HG03097 (cell line): ENCODE results near the gene KRT38.

ENCODE experiments used
- ATAC-seq: cut with Tn5 transposase; IDR thresholded peaks from one replicate; pipeline ENCODE4 v1.9.1; 2021; ENCODE audit not compliant: unreplicated experiment, low FRiP score

The KRT38 gene

DNA sequence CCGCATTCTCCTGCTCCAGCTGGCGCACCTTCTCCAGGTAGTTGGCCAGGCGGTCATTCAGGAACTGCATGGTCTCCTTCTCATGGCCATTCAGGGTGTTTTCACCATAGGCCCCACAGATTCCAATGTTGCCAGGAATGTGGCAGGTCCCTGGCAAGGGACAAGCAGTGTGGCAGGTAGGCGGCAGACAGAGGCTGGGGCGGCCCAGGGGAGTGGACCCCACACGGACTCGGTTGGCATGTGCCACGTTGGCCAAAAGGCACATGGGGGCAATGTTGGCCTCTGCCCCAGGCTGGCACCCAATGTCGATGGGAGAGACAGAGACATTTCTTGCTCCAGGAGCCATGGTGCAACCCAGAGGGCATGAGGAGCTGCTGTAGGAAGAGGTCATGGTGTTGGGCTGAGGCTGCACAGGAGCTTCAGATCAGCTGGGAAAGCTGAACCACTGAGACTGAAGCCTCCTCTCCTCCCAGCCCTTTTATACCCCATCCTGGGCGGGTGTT, at the start of gene KRT38:
Gene KRT38, minus strand, starts transcription at position 453 of the 503 bp plus-strand sequence. Its CDS starts 62 bp downstream, at position 391.
- no peak for ATAC-seq

DNA sequence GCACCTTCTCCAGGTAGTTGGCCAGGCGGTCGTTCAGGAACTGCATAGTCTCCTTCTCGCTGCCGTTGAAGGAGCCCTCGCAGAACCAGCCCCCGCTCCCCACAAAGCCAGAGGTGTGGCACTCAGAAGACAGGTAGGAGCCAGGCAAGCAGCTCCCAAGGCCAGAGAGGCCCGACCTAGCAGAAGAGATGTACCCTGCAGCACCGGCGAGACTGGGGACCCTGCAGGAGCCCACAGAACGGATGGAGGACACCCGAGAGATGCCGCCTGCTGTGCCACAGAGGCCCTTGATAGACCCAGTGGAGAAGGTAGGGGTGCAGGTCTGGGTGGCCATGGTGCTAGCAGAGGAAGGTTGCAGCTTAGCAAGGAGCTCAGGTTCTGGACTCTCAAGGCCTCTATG, 48.7 kb upstream of the KRT38 start, which contains the start of gene KRT36:
Gene KRT36, minus strand, starts transcription at position 380 of the 400 bp plus-strand sequence. Its CDS starts 46 bp downstream, at position 334.
- no peak for ATAC-seq

DNA sequence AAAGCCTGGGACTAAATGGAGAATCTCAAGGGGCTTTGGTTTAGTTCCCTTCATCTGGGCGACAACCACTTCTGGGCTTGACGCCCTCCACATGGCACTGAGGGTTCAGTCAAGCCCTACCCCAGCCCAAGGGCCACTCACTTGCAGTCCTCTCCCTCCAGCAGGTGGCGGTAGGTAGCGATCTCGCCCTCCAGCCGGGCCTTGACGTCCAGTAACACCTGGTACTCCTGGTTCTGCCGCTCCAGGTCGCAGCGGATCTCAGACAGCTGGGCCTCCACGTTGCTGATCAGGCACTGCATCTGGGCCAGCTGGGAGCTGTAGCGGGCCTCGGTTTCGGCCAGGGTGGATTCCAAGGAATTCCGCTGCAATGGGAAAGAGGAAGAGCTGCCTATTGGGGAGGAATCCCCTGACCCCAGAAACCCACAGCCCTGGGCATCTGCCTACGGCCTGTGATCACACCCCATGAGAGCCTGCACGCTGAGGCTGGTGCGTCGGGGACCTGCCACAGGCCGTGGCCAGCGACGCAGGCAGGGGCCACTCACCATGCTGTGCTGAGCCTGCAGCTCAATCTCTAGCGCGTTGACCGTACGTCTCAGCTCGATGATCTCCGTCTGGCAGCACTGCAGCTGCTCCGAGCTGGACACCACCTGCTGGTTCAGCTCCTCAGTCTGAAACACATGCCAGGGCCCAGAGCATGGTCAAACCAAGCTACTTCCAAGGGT, 46.2 kb upstream of the KRT38 start:
- no peak for ATAC-seq

DNA sequence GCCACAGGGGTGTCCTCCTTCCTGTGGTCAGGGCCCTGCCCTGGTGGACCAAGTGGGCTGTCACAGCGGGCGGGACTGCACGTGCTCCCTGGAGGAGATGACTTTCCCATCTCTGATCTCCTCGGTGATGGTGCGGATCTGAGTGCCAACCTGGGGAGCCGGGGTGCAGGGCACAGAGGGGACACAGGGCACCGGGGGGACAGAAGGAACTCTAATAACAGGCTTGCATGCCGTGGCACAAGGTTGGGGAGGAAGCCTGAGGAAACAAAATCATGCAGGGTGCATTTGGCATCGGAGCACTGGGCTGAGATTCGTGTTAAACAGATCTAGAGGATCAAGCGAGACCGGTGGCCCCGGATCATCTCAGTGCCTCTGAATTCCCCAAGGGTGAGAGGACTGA, 45.5 kb upstream of the KRT38 start:
- ATAC-seq = no peak

DNA sequence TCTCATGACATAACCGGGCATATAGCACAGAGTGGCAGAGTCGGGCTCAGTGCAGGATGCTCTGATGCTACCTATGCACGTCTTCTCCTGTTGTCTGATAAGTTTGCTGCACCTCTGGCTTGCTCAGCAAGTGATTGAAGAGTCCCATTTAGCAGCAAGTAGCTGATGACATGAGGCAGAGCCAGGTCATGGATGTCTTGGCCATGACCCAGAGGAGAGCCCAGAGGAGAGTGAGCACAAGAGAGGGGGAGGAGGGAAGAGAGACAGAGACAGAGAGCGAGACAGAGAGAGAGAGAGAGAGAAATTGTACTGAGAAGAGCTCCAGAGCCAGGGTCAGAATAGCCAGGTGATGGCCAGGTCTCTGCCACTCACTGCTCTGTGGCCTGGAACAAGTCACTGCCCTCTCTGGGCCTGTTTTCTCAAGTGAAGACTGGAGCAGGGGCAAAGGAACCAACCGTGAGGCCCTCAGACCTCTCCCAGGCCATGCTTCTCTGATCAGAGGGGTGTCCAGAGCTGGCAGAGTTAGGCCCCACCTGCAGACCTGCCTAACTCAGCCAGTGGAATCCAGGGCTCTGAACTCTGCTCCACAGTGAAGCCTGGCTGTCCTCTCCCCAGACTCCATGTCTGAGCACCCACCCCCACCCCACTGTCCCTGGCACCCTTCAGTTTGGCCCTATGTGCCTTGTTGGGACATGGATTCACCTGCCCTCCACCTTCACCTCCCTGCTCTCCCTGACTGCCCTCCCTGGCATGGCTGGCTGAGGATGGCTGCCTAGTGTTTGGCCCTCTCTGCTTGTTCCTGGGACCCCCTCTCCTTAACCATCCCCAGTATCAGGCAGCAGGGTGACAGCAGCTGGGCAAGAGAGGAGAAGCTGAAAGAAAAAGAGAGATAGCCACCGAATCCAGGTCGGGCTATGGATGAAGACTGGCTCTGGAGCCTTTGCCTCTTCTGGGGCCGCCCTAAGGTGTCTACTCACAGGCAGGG, 44.4 kb upstream of the KRT38 start:
- no peak for ATAC-seq

DNA sequence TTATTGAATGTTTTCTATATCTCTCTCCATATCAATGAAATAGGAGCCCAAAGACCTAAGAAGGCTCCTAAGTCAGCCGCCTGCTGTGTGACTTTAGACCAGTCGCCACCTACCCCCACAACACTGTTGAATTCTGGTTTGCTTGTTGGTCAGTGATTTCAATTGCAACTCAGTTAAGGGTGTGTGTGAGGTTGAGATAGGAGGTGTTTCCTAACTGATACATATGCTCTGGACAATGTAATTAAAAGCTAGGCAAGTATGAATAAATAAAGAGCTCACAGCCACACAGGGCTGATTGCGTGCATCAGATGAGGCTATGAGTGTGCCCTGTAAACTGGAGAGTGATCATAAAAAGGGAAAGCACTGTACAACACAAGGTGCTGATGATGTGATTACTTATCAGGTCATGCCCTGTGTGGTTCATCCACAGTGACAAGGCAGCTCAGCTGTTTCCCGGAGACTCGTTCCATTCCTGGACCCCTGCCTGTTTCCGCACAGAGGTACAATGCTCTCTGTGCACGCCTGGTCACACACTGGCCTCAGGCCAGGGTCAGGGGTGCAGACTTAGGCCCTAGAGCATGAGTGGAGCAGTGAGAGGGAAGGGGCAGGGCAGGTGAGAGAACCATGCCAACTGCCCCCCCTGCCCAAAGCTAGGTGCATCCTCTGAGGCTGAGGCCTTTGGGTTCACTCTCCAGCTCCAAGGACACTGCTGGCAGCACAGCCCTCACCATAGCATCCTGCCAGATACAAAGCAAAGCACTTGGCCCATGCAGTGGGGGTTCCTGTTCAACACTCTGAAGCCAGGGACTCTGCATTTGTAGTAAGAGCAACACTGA, 43.4 kb upstream of the KRT38 start:
- no peak for ATAC-seq

DNA sequence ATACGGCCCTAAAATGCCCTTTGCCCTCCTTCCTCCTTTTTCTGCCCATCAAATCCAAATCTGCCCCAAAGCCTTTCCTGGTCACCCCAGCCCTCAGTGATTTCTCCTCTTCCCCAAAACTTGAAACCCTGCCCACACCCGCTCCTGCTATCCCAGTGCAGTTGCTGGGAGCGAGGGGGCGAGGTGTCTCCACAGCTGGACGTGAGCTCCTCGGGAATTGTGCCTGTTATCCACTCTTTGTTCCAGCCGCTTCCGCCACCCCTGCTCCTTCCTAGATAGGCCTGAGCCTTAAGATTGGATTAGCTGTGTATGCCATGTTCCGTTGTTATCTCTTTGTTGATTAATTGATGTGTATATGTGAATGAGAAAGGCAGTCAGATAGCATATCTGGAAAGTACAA, 42.7 kb upstream of the KRT38 start:
- no peak for ATAC-seq

DNA sequence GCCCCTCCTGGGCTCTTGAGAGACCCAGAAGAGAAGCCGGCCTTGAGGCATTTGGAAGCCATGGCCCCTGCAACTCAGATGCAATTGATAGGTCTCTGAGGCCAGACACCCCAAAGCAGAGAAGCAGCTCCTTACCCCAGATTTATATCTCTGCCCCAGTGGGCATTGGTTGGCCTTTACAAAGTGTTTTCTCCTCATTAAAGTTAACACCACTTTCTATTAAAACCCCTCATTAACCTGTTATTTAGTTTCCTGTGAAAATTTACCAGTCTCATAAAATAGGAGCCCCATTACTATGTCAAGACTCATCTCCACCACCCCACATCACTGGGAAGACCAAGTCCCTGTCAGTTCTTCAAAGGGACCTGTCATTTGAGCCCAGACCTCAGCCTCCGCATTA, 40.3 kb upstream of the KRT38 start, which contains the start of gene KRT35:
Gene KRT35, minus strand, starts transcription at position 116 of the 400 bp plus-strand sequence. Its CDS starts 54 bp downstream, at position 62.
- ATAC-seq = no peak

DNA sequence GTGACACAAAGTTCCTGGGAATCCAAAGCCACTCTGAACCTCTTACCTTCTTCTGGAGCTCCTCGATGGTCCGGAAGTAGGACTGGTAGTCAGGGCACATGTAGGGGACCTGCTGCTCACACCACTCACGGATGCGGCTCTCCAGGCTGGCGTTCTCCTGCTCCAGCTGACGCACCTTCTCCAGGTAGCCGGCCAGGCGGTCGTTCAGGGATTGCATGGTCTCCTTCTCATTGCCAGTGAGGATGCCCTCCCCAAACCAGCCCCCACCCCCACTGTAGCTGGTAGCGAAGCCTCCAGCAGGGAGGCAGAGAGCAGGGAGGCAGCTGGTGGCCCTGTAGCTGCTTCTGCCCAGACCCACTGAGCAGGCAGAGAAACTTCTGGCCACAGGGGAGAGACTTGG, 39.8 kb upstream of the KRT38 start:
- no peak for ATAC-seq

DNA sequence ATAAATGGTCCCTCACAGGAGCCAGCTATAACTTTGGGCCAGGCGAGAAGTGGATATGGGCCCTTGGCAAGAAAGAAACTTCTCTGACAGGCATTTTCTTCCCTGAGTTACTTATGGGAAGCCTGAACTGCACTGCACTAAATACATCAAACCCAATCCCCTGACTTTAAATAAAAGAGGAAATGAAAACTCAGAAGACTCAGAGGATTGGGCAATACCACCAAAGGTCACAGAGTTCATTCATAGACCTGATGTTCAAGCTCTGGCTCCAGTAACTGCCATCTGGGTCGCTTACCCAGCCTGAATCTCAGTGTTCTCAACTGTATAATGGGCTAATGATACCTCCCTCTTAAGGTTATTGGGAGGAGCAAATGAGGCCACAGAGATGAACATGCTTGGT, 39.4 kb upstream of the KRT38 start:
- ATAC-seq = no peak

DNA sequence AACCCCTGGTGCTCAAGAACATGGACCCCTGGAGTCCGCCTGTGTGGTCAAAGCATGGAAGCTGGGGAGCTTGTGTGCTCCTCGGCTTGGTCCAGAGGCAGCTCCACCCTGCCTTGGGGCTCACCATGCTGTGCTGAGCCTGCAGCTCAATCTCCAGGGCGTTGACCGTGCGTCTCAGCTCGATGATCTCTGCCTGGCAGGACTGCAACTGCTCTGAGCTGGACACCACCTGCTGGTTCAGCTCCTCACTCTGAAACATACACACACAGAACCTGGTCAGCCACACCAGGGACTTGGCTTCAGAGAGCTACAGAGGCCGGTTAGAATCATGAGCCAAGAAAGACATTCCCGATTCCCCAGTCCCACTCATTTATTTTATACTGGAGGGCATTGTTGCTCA, 37.5 kb upstream of the KRT38 start:
- no peak for ATAC-seq

DNA sequence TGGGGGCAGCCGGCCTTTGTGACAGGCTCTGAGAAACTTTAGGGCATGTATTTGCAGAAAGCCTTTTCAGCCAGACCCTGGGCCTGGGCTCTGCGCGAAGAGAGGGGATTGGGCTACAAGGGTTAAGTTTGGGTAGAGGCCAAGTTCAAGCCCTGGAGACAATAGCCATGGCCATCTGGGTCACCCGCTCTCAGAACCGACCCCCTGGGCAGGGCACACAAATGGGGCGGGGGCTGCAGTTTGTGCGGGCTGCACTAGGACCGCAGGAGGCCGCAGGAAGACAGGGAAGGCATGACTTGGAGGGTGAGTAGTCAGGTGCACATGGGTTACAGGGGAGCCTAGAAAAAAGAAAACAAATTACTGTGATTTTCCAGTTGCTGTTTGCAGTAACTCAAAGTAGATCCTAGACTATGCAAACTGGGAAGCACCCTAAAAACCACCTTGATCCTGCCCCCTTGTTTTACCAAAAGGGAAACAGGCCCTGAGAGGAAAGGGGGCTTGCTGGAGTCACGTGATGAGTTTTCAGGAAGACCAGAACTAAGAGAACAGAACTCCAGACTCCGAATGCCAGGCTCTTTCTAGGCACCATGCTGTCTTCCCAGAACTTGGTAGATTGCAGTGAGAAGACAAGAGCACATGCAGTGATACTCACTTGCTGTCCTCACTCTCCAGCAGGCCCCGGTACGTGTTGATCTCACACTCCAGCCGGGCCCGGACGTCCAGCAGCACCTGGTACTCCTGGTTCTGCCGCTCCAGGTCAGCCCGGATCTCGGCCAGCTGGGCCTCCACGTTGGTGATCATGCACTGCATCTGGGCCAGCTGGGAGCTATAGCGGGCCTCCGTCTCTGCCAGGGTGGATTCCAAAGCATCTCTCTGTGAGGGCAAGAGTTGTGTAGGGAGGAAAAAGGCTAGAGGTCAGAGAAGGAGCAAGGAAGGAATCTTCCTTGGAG, 36.4 kb upstream of the KRT38 start:
- no peak for ATAC-seq

DNA sequence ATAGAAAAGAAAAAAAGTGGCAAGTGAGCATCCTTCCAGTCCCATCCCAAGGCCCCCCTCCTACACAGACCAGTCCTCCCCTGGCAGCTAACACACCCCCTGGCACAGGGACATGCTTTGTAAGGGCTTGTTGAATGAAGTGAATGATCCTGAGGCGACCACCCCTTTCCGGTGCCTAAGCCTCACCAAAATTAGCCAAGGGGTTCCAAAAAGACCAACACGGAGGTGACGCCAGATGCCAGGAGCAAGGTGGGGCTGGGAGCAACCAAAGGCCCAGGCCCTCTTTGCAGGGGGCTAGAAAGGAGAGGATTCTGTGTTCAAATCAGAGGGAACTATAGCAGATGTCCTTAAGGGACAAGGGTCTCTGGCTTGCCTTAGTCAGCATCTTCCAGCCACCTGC, 34.6 kb upstream of the KRT38 start:
- no peak for ATAC-seq

DNA sequence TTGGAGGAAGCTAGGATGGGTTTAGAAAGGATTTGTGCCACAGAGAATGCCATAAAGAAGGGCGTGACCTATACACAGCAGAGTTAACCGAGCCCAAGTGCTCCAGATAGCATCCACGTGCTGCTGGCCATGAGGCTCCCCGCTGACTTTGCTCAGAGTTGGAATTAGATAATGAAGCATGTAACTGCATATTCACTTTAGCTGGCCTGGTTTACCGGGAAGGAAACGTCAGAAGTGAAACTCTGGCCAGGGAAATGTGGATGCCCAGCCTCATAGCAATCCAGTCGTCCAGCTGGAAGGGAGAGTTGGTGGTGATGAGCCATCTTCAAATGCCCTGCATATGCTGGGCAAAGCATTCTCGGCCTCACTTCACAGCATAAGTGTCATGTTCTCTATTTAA, 34.1 kb upstream of the KRT38 start:
- ATAC-seq = no peak

DNA sequence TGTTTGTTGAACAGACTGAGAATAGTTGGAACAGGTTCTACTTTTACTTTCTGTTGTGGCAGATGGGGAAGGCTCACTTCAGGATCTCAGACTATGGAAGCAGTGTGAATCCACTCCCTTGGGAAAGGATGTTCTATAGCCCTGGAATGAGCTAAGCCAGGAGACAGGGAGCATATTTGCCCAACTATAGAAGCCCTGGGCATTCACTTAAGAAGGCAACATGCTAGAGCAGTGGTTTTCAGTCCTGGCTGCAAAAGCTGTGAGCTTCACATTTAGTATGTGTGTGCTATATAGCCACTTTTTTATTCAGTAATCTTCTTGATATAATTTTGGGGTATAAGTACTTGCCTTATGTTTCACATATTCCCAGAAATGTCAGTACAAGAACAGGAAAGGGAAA, 27.6 kb upstream of the KRT38 start:
- no peak for ATAC-seq

DNA sequence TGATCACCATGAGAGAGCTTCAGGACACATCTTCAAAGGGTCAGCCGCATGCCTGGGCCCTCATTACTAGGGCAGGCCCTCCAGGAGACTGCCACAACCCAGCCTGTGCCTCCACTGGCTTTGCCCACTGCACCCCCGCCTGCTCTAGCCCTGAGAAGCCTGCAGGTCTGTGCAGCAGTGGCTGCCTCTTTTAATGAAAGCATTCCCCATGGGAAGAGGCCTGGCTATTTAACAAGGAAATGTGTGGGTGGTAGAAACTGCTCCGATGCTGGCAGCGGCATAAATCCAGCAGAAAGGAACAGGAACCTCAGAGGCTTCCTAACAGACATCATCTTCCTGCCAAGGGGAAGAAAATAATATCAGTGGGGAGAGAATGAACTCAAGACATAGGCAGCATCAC, 26.8 kb upstream of the KRT38 start:
- no peak for ATAC-seq

DNA sequence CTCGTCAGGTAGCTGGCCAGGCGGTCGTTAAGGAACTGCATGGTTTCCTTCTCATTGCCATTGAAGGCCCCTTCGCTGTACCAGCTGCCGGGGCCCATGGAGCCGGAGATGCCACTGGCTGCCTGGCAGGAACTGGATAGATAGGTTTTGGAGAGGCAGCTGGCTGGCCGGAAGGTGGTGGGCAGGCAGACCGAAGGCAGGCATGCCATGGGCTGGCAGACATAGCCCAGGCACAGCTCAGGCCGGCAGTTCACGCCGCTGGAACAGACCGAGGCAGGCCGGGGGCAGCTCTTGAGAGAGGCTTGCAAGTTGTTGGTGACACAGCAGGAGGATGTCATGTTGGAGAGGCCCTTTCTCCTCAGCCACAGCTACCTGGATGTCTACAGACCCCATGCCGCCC, 26.2 kb upstream of the KRT38 start, which contains the start of gene KRT32:
Gene KRT32, minus strand, starts transcription at position 399 of the 400 bp plus-strand sequence. Its CDS starts 61 bp downstream, at position 338.
- no peak for ATAC-seq

DNA sequence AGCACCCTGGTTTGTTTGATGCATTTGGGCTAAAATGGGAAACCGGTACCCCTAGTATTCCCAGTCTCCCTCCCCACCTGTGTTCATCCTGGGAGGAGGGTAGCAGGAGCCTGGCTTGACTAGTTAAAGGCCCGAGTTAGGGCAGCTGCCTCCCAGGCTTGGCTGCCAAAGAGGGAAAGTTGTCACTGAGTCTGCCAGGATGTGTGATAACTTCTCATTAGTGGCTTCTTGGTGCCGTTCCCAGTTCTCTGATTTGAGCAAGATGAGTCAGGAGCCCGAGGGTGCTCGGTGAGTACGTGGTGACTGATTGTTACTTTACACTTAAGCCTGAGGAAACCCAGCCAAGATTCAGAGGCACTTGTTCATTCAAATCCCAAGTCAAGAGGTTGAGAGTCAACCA, 23.9 kb upstream of the KRT38 start:
- ATAC-seq = no peak

DNA sequence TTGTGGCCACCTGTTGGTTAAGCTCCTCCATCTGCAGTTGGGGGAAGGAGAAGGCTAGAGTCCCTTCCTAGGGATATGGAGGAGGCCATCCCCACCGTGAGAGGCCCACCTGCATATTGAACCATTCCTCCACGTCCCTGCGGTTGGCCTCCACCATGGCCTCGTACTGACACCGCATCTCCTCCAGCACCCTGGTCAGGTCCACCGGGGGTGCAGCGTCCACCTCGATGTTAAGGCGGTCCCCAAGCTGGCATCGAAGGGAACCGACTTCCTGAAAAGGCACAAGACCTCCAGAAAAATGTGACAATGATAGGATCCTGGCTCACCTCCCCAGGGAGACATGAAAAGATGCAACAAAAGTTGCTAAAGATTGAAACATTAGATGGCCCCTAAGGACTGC, 23.4 kb upstream of the KRT38 start:
- no peak for ATAC-seq
